T47D (cell line): Measurements from ENCODE around the gene IGFBP5.
A peak's percentile ranks its signal among the peaks of the same experiment; 100 is the strongest.

Experiments
- DNase-seq, 2 experiments: peaks; one replicate each; pipeline versions ENCODE4 v3.0.0 to v3.0.0-alpha.2; 2011 to 2012; ENCODE audit warnings: low read depth in 1 of 2, low spot score in 1 of 2
- JUND ChIP-seq: IDR thresholded peaks from 2 replicates; pipeline ENCODE4 v1.6.1; 2012; ENCODE audit warnings: low read depth
- in situ Hi-C: cut with HindIII; loops from 2 replicates; pipeline ENCODE4 v1.10.0; 2016; ENCODE audit warnings: low sequenced_read_pairs, low pct_unique_long_range_greater_than_20kb

IGFBP5 gene

DNA sequence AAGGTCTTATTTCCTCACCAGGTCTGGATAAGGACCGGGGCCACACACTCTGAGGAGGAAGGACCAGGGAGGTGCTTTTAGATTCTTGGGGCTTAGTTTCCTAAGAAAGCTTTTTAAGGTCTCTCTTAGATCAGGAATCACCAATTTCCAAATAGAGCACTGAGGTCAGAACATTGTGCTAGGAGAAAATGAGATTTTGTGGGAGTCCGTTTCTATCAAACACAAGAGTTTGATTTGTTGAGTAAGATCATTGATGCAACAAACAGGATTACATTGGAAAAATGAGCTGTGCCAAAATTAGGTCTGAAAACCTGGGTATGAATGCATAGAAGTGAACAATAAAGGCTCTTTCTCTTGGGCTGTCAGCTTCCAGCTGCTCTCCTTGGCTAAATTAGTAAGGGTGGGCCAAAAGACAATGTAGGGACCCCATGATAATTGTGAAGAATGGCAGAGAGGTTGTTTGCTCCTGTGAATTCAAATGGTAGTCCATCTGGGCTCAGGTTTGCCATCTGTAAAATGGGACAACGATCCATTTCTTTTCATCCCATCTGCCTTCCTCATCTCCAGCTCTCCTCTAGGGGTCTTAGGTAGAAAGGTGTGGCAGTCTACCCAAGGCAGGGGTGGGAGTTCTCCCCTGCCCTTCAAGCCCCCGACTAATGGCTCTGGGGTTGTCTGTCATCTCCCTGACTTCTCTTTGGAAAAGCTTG, 42.1 kb downstream of the IGFBP5 start:
- no peak for TF ChIP-seq JUND
- in situ Hi-C loops, result no loop called here
- no peak for DNase-seq

GRCh38 chr2:216652566-216652965, 42.8 kb downstream of the IGFBP5 start:
- DNase-seq, result no peak
- no peak for TF ChIP-seq JUND
- in situ Hi-C loops, result no loop called here

DNA sequence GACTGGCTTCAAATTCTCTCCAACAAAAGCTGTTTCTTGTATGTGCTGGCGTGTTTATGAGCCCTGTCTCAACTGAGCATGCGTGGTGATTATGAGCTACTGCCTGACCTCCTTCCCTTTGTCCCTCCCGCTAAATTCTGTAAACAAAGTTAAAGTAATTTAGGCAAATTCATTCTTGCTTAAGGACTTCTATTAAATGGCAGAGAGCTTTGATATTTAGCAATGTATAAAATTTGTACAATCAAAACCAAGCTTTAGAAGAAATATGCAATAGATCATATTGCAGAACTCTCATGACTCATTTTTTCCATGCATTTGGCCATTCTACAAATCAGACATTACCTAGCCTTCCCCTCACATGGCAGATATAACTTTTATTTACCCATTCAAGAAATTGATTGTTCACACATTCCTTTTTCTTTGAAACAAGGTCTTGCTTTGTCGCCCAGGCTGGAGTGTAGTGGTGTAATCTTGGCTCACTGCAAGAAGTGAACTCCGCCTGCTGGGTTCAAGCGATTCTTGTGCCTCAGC, 43.9 kb downstream of the IGFBP5 start:
- DNase-seq, result no peak
- in situ Hi-C loops, result no loop called here
- no peak for TF ChIP-seq JUND

DNA sequence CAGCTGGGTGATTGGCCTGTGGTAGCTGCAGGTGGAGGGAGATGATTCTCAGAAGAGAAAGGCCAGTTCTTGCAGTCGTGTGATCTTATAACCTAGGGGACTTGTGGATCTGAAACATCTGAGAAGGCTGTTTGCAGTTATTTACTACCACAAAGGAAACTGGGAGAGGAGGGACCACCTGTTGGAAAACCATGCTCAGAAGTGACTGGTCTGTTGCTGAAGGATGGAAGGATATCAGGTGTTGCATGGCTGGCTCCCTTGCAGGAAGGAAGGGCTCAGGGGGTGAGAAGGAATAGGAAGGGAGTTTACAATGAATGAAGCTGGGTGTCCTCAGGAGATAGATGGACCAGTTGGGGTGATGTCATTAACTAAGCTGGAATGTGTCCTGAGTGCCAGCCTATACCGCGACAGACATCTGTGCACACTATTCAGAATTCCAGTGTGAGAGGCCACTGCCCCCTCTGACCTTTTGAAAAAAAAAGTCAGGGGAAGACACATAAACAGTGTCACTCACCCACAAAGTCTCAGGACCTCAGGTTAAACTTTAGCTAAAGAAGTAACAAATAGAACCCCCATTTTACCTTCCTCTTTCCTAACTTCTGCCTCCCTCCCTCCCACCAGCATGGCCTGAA, 44.6 kb downstream of the IGFBP5 start:
- TF ChIP-seq JUND, result no peak
- in situ Hi-C loops, result no loop called here
- no peak for DNase-seq

DNA sequence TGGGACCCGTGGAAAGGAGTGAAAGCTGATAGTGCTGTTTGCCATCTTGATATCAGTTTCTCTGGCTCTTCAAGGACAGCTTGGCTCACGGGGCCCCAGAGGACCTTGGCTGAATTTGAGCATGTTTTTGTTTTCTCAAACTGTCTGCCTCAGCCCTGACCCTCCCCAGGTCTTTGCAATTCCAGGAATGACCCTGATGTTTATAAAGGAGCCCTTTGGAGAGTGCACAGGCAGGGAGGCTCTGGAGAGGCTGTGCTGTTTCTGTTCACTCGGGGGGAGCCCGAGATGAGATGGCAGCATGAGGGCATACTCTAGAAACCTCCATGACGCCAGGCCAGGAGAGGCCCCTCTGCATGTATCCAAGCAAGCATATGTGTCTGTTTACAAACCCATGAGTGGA, 45.8 kb downstream of the IGFBP5 start:
- DNase-seq, result no peak
- in situ Hi-C loops, result no loop called here
- no peak for TF ChIP-seq JUND

DNA sequence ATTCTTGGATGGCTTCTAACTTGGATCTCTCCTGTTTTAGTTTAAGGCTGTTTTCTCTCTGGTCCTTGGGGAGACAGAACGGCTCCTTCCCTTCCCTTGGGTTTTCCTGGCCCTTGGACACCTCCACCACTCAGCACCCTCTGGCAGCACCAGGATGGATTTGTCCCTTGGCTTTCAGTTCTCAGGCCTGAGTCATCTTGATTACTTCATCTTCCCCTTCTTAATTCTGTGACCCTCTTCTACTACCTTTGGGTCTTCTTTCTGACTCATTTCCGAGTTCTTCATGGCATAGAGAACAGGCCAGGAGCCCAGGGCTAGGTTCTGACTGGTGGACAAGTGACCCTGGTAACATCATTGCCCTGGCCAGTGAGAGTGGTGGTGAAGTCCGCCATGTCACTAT, 47.2 kb downstream of the IGFBP5 start:
- in situ Hi-C loops, result no loop called here
- TF ChIP-seq JUND, result no peak
- no peak for DNase-seq

- DNase-seq, result no peak
- in situ Hi-C loops, result no loop called here
- no peak for TF ChIP-seq JUND
Measured at GRCh38 chr2:216646116-216646515, 49.2 kb downstream of the IGFBP5 start.

DNA sequence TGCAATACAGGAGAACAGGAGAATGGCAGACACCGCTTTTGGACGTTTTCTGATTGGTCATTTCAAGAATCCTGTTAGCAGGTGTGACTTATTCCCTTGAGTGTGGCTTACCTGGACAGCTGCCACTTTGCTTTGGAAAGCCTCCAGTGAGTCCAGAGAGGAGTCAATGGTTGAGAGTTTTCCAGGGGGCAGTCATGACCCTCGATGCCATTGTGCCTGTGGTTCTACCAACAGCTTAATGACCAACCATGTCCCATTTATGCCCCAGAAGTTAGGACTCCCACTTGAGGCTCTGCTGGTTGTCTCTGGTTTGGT, 49.8 kb downstream of the IGFBP5 start:
- in situ Hi-C loops, result no loop called here
- no peak for TF ChIP-seq JUND
- DNase-seq, result no peak

DNA sequence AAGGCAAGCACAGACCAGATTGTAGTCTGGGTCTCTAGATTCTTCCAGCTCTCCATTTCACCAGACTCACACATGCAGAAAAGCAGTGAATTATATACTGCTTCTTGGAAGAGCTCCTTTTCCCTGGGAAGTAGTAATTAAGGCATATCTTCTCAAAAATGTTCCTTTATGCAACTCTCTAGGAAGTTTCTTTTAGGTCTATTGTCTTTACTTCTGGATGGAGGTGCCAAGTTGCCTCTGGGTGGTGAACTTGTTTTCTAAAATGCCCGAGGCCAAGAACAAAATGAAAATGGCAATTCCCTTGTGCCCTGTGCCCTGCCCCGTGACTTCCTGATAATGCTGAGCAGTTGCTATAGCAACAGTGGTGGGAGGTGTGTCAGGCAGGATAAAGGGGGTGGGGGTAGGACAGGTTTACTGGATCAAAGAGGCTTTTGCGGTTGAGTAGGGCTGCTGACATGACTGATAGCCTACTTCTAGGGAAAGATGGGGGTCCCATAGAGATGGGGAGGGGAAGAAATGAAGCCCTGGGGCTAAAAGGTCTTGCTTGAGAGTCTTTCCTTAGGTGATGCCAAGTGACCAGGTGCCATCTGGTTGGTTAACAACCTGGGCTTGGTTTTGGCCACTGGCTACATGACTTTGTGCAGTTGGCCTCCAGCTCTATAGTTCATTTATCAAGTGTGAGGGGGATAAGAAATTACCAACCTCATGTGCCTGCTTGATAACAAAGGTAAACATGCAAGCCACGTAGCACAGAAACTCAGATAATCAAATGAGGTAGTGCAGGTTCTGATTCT, 50.3 kb downstream of the IGFBP5 start:
- in situ Hi-C loops, result no loop called here
- no peak for DNase-seq
- TF ChIP-seq JUND, result no peak

DNA sequence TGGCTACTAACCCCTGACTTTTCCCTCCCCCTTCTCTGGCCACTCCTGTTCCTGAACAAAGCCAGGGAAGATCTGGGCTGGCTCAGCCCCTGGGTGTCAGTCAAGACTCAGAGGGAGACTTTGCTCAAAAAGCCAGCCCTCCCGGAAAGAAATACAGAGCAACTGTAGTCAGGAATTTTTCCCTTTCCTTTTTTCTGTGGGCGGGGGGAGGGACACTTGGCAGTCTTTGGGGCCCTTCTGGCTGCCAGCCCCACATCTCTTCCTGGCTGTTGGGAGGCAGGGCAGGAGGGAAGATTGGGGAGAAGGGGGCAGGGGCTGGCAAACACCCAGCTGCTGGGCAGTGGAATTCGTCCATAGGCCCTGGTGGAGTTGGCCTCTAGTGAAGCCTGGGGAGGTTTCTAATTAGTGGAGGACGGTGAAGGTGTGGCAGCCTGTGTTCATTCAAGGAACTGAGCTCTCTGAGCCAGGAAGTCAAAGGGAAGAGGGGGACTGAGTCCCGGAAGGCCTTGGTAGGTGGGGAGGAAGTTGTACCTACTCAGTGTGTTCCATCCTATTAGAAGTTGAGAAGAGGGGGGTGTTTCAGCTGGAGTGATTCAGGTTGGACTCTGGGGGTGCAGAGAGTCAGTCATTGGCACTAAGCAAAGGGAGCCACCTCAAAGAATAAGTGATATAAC, 51.2 kb downstream of the IGFBP5 start:
- TF ChIP-seq JUND, result no peak
- in situ Hi-C loops, result no loop called here
- DNase-seq, result no peak

GRCh38 chr2:216637472-216637871, 57.9 kb downstream of the IGFBP5 start:
- no peak for TF ChIP-seq JUND
- no peak for DNase-seq
- in situ Hi-C loops, result no loop called here

- DNase-seq, result peak; percentile 45 to 79
- no peak for TF ChIP-seq JUND
- in situ Hi-C loops, result no loop called here
Measured at GRCh38 chr2:216636551-216637450, 58.5 kb downstream of the IGFBP5 start.
